Measurements from ENCODE around the gene NOL7. TPM values are rescaled to one million over a fixed set of nuclear protein-coding genes. Genes with fewer than 3 reads are reported as not detected.

NOL7 gene
- total and polyA plus RNA-seq, 3 donors from 2014 or later: 74.4 to 92.9 (median 87.6) TPM

GRCh38 chr6:13635948-13636658, 21.0 kb downstream of the NOL7 start:
- intact Hi-C loops (cut with DNase I; ENCODE audit: low total_unique reads): no loop called here
- H3K27ac ChIP-seq: no peak overlapping the region
- H3K36me3 ChIP-seq (ENCODE audit: low read depth, missing control alignments): no peaks in the 10 kb centered on the region
- WGBS, 2 donors: 86 to 89% methylated on average over 4 of the region's 4 CpGs
- H3K9me3 ChIP-seq: no peaks in the 10 kb centered on the region
- H3K4me1 ChIP-seq: no peaks in the 10 kb centered on the region
- no peak overlapping the region for H3K4me3 ChIP-seq
- no peak for DNase-seq
- H3K27me3 ChIP-seq: no peaks in the 10 kb centered on the region
- no peak for TF ChIP-seq CTCF (IDR thresholded peaks at IDR 0.05)
- no peak for TF ChIP-seq POLR2A (IDR thresholded peaks at IDR 0.05)

GRCh38 chr6:13638014-13638413, 22.9 kb downstream of the NOL7 start:
- WGBS, 2 donors: 93% methylated on average over 1 of the region's 1 CpG
- Histone ChIP-seq H3K9me3 (no peaks in the 10 kb centered on the region), H3K4me1 (no peaks in the 10 kb centered on the region), H3K36me3 (ENCODE audit: low read depth, missing control alignments) (no peaks in the 10 kb centered on the region), H3K27me3 (no peaks in the 10 kb centered on the region), H3K4me3 (no peak overlapping the region), H3K27ac (no peak overlapping the region)
- no peak for TF ChIP-seq POLR2A (IDR thresholded peaks at IDR 0.05)
- no peak for TF ChIP-seq CTCF (IDR thresholded peaks at IDR 0.05)
- intact Hi-C loops (cut with DNase I; ENCODE audit: low total_unique reads): no loop called here
- no peak for DNase-seq

GRCh38 chr6:13638626-13639025, 23.5 kb downstream of the NOL7 start:
- Histone ChIP-seq H3K27me3 (no peaks in the 10 kb centered on the region), H3K36me3 (ENCODE audit: low read depth, missing control alignments) (no peaks in the 10 kb centered on the region), H3K9me3 (no peaks in the 10 kb centered on the region), H3K27ac (no peak overlapping the region), H3K4me1 (no peaks in the 10 kb centered on the region), H3K4me3 (no peak overlapping the region)
- no peak for DNase-seq
- 89 to 96% methylated on average over 4 of the region's 4 CpGs for WGBS, 2 donors
- TF ChIP-seq POLR2A (IDR thresholded peaks at IDR 0.05) (no peak), CTCF (IDR thresholded peaks at IDR 0.05) (no peak)
- intact Hi-C loops (cut with DNase I; ENCODE audit: low total_unique reads): no loop called here

GRCh38 chr6:13641315-13641714, 26.2 kb downstream of the NOL7 start:
- 61 to 71% methylated on average over 5 of the region's 5 CpGs for WGBS, 2 donors
- no peaks in the 10 kb centered on the region for H3K9me3 ChIP-seq
- no peaks in the 10 kb centered on the region for H3K4me1 ChIP-seq
- TF ChIP-seq CTCF (IDR thresholded peaks at IDR 0.05) (no peak), POLR2A (IDR thresholded peaks at IDR 0.05) (no peak)
- intact Hi-C loops (cut with DNase I; ENCODE audit: low total_unique reads): no loop called here
- H3K4me3 ChIP-seq: no peak overlapping the region
- no peak overlapping the region for H3K27ac ChIP-seq
- no peak for DNase-seq
- H3K27me3 ChIP-seq: no peaks in the 10 kb centered on the region
- no peaks in the 10 kb centered on the region for H3K36me3 ChIP-seq (ENCODE audit: low read depth, missing control alignments)

- intact Hi-C loops (cut with DNase I; ENCODE audit: low total_unique reads): no loop called here
- H3K36me3 ChIP-seq (ENCODE audit: low read depth, missing control alignments): no peaks in the 10 kb centered on the region
Measured at GRCh38 chr6:13643125-13643524, 28.0 kb downstream of the NOL7 start.

More at GRCh38 chr6:13643125-13643524, 28.0 kb downstream of the NOL7 start:
- TF ChIP-seq POLR2A (IDR thresholded peaks at IDR 0.05) (no peak), CTCF (IDR thresholded peaks at IDR 0.05) (no peak)
- H3K27ac ChIP-seq: no peak overlapping the region
- WGBS, 2 donors: 83 to 93% methylated on average over 3 of the region's 3 CpGs
- H3K4me3 ChIP-seq: no peak overlapping the region
- no peaks in the 10 kb centered on the region for H3K9me3 ChIP-seq
- DNase-seq: no peak
- H3K4me1 ChIP-seq: no peaks in the 10 kb centered on the region
- H3K27me3 ChIP-seq: no peaks in the 10 kb centered on the region
